GM15510 (cell line): ENCODE results near the gene MICAL3.

ENCODE experiments used
- POLR2A ChIP-seq: IDR thresholded peaks from 3 replicates; pipeline ENCODE4 v1.6.1; 2011; ENCODE audit warnings: borderline replicate concordance; ENCODE audit not compliant: insufficient read length; ENCODE audit errors: extremely low read depth

Gene MICAL3

DNA sequence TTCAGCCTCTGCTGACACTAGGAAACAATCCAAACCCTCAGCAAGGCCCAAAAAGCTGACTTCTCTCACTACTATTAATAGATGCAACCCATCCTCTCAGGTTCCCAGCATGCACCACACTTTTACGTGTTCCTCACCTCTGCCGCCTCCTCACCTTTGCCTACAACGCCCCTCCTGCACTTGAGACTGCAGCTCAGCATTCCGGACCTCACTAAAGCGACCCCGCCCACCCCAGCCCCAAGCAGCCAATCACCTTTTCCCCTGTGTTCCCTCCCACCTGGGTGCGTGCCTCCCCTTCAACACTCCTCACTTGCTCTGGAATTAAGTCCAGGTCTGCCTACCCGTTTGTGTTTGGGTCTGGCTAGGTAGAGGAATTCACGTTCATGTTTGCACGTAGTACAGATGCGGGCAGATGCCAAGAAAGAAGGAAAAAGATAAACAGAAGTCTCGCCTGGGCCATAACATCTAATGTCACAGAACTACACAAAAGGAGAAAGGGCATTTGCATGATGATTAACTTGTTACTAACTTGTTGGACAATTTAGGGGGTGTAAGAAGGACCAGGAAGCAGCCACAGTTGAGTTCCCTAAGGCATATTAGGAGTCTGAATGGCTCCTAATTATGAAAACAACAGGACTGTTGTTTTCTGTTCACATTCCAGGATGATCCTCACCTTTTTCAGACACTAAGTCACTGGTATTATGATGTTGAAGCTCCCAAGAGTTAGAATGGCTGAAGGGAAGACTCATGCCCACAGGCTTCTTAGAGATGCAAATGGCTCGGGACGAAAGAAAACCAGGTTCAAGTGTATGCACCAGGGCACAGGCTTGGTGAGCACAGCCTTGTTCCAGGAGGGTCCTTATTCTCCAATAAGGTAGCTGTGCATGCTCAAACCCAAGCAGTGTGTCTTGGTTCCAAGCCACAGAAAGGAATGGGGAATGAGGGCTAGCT is 102.2 kb downstream of the MICAL3 start:
- no peak for TF ChIP-seq POLR2A

GRCh38 chr22:17920992-17921650 is 103.2 kb downstream of the MICAL3 start:
- TF ChIP-seq POLR2A, result no peak

DNA sequence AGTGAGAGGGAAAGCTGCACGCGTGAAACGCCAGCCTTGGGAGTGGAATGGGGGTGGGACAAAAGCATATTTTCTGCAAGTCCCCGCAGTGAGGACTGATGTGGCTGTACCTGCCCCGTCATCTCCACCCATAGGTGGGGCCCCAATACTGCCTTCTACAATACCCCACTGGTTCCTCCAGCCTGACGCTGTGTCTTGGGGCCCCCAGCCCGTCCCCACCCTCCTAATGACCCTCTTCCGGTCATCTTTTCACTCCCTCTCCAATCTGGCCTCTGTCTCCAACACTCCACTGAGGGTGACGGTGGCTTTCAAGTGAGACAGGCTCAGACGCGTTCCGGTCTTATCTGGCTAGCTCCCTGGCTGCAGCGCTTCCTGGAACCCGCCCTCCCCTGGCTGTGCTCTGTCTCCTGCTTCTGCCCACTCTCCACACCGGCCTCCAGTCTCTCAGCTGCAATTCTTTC is 104.2 kb downstream of the MICAL3 start:
- TF ChIP-seq POLR2A, result no peak

DNA sequence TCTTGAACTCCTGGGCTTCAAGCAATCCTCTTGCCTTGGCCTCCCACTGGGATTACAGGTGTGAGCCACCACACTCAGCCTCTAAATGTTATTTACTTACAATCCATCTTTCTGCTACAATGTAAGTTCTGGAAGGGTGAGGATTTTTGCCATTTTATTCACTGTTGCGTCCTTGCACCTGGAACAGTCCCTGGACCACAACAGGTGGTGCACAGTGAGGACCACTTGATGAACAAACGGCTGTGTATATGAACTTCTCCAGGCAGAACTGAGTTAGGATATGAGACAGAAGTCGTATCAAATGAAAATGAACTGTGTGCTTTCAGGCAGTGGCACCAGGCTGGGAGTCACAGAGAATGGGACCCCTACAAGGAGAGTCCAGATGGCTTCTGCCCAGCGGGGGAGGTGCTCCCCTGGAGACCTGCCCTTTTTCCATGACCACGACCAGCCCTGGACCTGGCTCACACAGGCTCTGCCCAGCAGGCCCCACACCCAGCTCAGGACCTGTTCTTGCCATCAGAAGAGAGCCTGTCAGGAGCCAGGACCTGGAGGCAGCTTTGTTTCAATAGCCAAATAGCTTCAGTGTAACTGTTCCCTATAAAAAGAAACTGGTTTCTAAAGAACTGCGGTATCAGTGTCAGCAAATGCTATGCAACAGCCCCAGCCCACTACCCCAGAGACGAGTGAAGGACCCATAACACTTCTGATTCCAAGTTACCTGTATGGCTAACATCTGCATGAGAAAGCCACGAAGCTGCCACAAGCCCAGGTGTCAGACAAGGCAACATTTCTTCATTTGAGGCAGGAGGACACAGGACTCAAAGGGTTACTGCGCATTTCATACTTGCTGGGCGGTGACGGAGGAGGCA is 104.9 kb downstream of the MICAL3 start:
- TF ChIP-seq POLR2A, result no peak

DNA sequence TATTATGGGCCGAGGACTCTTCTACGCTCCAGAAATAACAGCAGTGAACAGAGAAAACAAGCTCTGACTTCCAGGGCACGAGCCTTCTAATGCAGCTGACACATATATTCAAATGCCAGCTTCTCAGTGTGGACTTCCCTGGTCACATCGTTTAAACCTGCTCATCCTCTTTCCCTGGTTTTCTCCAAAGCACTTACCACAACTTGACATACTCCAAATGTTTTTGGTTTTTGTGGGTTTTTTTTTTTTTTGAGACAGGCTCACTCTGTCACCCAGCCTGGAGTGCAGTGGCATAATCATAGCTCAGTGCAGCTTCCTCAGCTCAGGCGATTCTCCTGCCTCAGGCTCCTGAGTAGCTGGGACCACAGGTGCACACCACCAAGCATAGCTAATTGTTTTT is 105.5 kb downstream of the MICAL3 start:
- TF ChIP-seq POLR2A, result no peak

- no peak for TF ChIP-seq POLR2A
These were observed 106.8 kb downstream of the MICAL3 start for GRCh38 chr22:17917490-17917983.

DNA sequence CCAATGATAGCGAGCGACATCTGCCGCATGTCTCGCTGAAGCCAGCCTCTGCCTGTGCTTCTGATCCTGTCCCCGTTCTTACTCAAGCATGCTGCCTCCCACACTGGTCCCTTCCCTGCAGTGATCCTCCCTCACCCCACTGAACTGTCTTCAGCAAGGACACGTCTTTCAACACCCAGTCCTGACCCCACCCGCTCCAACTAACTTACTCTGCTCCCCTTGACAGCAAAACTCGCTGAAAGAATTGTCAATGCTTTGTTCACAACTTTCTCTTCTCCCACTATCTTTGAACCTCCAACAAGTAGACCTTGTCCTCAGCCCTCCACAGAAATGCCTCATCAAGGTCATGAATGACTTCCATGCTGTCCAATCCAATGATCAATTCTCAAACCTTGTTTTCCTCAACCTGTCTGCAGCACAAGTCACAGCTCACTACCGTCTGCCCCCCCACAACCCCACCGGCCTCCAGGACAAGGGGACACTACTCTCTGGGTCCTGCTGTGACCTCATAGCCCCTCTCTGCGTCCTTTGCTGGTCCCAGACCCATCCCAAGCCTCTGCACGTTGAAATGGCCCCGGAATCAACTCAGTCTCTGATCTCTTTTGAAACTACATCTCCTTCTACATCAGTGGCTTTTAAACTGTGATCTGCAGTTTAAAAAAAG is 108.0 kb downstream of the MICAL3 start:
- TF ChIP-seq POLR2A, result no peak

GRCh38 chr22:17915676-17916075 is 108.7 kb downstream of the MICAL3 start:
- no peak for TF ChIP-seq POLR2A

GRCh38 chr22:17915188-17915587 is 109.2 kb downstream of the MICAL3 start:
- no peak for TF ChIP-seq POLR2A

- no peak for TF ChIP-seq POLR2A
These were observed 109.9 kb downstream of the MICAL3 start for GRCh38 chr22:17914474-17914873.

DNA sequence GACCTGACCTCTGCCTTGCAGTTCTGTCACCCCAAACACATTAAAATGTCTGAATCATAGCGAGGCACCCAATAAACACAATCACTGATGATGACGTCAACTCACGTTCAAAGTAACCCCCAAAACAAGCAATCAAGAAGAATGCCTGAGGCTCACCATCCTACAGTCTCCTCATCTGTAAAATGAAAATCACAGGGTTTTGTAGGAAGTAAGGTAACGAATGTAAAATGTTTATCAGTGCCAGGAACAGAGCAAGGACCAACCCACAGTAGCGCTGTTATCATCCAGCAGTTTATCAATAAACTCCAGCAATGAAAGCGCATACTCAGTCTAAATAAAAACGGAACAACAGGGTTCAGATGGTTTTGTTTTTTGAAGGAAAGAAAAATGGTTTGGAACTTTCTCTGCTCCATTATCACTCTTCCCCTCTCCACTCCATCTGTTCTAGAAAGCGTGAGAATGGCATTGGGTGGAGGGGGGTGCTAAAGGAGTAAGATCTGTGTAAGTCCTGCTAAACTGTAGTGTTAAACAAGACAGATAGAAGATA is 110.5 kb downstream of the MICAL3 start:
- TF ChIP-seq POLR2A, result no peak

- TF ChIP-seq POLR2A, result no peak
These were observed 111.2 kb downstream of the MICAL3 start for GRCh38 chr22:17912945-17913721.

GRCh38 chr22:17911887-17912286 is 112.5 kb downstream of the MICAL3 start:
- TF ChIP-seq POLR2A, result no peak

DNA sequence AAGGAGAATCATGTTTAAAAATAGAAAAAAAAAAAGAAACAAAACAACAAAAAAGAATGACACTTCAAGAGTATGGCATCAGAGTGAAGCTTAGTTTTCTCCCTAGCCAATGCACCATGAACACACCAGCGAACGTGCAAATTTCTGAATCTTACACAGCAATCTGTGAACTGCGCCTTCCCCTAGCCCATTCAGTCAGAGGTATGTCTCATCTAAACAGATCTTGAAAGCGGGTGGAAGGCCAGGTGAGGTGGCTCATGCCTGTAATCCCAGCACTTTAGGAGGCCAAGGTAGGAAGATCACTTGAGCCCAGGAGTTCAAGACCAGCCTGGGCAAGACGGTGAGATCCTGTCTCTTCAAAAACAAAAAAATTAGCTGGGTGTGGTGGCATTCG is 113.1 kb downstream of the MICAL3 start:
- TF ChIP-seq POLR2A, result no peak
